ENCODE results near the gene LRRK1.

LRRK1 gene

DNA sequence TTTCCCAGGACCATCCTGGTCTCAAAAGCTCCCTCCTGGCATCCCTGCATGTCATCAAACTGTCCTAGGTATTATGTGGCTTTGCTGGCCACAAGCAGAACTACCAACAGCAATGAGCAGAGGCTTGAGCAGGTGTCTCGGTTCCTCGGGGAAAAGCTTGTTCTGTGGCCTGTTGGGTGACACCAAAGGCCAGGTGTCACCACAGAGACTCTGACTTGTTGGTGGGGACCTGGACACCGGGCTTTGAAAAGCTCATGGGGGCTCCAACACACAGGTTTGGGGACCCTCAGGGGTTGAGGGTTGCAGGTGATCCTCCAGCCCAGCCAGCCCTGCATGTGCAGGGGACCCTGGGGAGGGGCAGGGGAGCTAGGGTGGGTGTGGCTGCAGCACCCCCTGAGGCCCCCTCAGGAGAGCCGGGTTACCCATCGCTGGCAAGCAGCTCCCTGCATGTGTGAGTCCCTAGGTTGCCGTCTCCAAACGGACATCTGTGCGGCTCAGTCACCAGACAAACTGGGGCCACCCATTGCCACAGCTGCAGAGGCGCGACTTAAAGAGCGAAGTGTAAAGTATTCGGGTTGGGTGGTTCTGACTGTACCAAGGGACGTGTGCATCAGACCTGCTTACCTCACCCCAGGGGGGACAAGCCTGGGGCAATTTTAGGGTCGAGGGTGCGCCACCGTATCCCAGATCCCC, 192.6 kb downstream of the LRRK1 start:
- DNase-seq (ENCODE audit: low read depth in 2 of 2, low spot score in 1 of 2), result no peak

- no peak for DNase-seq (ENCODE audit: low read depth in 2 of 2, low spot score in 1 of 2)
These were observed 193.4 kb downstream of the LRRK1 start for GRCh38 chr15:101112336-101113113.

DNA sequence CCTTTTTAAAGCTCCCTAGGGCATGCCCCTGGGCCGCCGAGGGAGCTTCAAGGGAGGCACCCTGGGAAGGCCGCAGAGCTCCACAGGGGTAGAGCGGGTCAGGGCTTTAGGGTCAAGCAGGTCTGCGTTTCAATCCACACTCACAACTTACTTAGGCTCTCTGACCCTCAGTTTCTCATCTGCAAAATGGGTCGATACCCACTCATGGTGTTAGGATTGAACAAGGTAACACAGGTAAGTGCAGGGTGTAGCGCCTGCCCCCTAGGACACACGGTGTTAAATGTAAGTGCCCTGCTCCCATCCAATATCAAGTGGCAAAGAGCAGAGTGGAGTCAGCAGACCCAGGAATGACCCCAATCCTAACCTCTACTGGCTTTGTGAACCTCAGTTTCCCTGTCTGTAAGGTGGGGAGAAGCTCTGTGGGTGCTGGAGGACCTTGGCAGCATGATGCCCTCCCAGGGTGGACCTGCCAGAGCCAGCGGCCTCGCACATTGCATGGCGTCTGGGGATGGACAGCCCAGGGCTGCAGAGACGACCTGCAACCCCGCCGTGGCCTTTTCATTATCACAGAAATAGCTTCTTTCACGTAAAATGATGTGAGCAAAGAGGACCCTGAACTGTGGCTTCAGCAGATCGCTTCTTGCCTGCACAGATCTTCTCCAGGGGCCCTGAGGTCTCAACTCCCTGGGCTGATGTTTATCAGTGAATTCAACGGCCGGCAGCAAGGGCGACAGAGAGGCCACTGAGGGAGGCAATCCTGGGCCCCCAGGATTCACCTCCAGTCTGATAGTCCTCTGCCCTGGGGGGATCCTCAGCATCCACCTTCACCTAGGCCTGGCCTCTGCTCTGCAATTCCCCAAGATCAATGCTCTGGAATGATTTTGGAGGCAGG, 194.2 kb downstream of the LRRK1 start:
- DNase-seq (ENCODE audit: low read depth in 2 of 2, low spot score in 1 of 2), result no peak

DNA sequence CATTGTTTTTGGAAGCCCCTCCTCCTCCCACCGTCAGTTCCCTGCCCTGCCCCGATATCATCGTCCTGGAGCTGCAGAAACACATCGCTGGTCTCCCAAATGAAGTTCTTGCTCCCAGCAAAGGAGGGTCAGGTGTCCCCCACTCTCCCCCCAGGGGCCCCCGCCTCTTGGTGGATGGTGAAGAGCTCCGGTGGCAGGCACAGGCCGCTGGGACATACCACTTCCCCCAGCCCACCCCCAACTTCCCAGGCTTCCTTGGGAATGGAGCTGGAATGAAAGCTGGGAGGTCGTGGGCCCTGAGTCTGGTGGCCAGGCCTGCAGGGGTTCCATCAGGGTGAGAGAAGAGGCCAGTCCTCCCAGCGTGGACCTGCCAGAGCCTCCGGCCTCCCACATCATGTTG, 195.0 kb downstream of the LRRK1 start:
- no peak for DNase-seq (ENCODE audit: low read depth in 2 of 2, low spot score in 1 of 2)

DNA sequence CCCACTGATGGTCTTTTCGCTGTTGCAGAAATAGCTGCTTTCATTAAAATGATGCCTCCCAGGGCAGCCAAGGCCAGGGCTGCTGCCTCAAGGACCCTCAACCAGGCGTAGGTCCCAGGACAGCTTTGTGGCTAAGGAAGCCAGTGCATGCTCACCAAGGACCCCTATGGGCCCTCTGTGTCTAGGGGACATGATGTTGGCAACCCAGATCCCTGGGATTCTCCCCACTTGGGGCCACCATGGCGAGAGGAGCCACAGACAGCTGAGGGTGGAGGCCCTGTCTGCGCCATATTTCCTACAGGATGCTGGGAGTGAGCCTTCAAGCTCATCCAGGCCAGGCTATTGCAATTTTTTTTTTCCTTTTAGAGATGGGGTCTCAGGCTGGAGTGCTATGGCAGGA, 195.5 kb downstream of the LRRK1 start:
- DNase-seq (ENCODE audit: low read depth in 2 of 2, low spot score in 1 of 2), result no peak

DNA sequence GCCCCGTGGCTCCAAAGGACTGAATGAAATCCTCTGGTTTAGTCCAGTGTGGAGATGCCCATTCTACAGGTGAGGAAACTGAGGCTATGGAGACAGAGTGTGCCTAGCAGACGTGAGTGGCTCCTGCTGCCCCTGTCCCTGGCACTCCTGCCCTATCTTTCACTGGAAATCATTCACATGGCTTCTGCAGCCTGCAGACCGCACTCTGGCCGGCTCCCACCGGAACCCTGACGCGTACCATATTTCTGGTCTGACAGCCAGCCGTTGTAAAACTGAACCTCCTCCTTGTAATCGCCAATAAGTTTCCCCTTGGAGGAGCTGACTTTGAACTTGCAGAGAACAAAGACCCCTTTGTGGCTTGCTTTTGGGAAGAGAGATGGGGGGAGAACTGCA, 196.2 kb downstream of the LRRK1 start:
- DNase-seq (ENCODE audit: low read depth in 2 of 2, low spot score in 1 of 2), result no peak

DNA sequence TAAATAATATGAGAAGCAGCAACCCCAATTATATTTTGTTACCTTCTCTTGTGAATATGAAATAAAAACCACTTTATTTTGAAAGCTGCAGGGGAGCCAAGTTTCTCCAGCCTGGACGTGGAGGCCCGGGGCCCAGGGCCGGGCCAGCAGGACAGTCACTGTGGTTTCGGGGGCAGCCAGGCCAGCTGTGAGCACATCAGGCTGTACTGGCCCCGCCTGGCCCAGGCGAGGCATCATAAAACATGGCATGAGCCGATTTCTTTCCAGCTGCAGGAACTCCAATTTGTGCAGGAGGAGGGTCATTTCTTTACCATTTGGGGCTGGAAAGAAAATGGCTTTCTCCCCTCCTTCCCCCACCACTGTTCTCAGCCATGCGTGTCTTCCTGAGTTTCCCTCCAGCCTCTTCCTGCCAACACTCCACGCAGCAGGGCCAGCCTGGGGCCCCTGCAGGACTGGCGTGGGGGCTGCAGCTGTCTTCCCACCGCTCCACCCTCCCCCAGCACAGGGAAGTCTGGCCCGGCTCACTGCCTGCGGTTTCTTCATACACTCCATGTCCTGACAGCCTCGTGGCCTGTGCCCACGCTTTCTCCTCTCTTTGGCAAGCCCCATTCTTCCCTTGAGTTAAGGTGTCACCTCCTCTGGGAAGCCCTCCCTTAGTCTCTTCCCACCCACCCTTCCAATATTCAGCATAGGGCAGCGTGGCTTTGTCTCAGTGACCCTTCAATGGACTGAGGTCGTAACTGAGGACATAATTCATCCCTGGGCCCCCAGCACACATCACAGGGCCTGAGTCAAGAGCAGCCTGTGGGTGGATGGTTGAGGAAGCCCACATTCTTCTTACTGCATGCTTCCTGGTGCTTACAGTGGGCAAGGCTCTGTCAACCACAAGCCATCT, 196.9 kb downstream of the LRRK1 start:
- DNase-seq (ENCODE audit: low read depth in 2 of 2, low spot score in 1 of 2), result no peak

DNA sequence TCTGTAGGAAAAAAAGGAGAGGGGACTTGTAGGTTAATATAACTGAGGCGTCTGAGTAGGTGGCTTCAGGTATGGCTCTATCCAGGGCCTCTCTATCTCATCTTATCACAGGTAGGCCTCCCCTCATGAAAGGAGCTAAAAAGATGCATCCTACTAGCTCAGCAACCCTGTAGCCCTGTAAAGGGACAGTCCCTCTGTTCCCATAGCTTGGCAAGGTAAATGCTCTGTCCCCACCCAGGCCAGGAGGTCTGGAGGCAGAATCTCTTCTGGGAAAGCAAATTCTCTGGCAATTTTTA, 197.5 kb downstream of the LRRK1 start:
- no peak for DNase-seq (ENCODE audit: low read depth in 2 of 2, low spot score in 1 of 2)

DNA sequence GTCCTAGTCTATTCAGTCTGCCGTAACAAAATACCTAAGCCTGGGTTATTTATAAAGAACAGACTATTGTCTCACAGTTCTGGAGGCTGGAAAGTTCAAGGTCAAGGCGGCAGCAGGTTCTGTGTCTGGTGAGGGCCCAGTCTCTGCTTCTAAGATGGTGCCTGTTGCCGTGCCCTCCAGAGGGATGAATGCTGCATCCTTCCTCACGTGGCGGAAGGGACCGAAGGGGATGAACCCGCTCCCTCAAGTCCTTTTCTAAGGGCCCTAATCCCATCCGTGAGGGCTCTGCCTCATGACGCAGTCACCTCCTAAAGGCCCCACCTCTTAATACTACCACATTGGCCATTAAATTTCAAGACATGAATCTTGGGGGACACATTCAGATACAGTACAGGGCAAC, 199.0 kb downstream of the LRRK1 start:
- no peak for DNase-seq (ENCODE audit: low read depth in 2 of 2, low spot score in 1 of 2)

DNA sequence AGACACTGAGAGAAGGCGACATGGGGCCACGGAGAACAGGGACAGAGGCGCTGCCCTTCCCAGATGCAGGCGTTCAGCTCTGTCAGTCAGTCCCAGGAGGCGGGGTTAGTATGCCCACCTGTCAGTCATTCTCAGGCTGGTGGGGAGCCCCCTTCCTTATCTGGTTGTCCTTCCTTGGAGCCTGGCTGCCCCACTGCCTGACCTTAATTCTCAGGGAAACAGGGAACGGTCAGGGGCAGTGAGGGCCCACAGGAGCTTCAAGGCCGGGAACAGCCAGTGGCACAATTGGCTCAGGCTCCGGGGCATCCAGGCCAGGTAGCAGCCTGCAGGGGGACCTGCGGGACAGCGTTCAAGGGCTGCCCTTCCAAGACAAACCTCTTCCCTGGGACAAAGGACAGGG, 199.5 kb downstream of the LRRK1 start:
- DNase-seq (ENCODE audit: low read depth in 2 of 2, low spot score in 1 of 2), result no peak

GRCh38 chr15:101119181-101119580, 200.0 kb downstream of the LRRK1 start:
- no peak for DNase-seq (ENCODE audit: low read depth in 2 of 2, low spot score in 1 of 2)
